ENCODE measurements around the gene TULP4. TPM values are rescaled to one million over a fixed set of nuclear protein-coding genes. Genes with fewer than 3 reads are reported as not detected.
"Not testable (repeated sequence)": the region's sequence is repeated elsewhere in the genome, so short reads cannot be mapped to it uniquely, and the experiment has no call there.

TULP4 gene
- total RNA-seq, 1 experiment from 2014 or later, result 64.6 TPM

DNA sequence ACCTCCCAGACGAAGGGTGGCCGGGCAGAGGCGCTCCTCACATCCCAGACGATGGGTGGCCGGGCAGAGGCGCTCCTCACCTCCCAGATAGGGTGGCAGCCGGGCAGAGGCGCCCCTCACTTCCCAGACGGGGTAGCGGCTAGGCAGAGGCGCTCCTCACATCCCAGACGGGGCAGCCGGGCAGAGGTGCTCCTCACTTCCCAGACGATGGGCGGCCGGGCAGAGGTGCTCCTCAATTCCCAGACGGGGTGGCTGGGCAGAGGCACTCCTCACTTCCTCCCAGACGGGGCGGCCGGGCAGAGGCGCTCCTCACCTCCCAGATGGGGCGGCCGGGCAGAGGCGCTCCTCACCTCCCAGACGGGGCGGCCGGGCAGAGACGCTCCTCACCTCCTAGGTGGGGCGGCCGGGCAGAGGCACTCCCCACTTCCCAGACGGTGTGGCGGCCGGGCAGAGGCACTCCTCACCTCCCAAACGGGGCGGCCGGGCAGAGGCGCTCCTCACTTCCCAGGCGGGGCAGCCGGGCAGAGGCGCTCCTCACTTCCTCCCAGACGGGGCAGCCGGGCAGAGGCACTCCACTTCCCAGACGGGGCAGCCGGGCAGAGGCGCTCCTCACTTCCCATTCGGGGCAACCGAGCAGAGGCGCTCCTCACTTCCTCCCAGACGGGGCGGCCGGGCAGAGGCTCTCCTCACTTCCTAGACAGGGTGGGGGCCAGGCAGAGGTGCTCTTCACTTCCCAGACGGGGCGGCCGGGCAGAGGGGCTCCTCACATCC is 37.4 kb downstream of the TULP4 start:
- not testable (repeated sequence) for H3K27me3 ChIP-seq (ENCODE audit: insufficient read depth, low read length); H4K5ac ChIP-seq (ENCODE audit: insufficient read length, low read depth, low read length); H3K79me1 ChIP-seq (ENCODE audit: insufficient read depth, low read depth, low read length, poor library complexity, severe bottlenecking); H3K9ac ChIP-seq (ENCODE audit: extremely low read depth, insufficient read length, low read length); H3K79me2 ChIP-seq (ENCODE audit: insufficient read depth, low read length); H3K4ac ChIP-seq (ENCODE audit: low read depth, low read length); H3K9me3 ChIP-seq (ENCODE audit: control insufficient read depth, low read depth, low read length); H2BK20ac ChIP-seq (ENCODE audit: low read depth, low read length, poor library complexity, severe bottlenecking); DNase-seq; H3K56ac ChIP-seq (ENCODE audit: insufficient read length, low read depth, low read length); H2AK5ac ChIP-seq (ENCODE audit: insufficient read length, low read length); H2BK12ac ChIP-seq (ENCODE audit: insufficient read length, low read depth, low read length); H4K8ac ChIP-seq (replicated peaks; ENCODE audit: insufficient read length, low read depth, low read length); H3K23ac ChIP-seq (ENCODE audit: insufficient read length, low read depth, low read length); H4K20me1 ChIP-seq (ENCODE audit: control insufficient read depth, insufficient read depth, insufficient read length); H2BK5ac ChIP-seq (ENCODE audit: insufficient read length, low read length); H3T11ph ChIP-seq (ENCODE audit: low read length); H3K4me3 Mint-ChIP-seq; H3K27ac ChIP-seq (ENCODE audit: insufficient read length, low read depth, low read length); H3K14ac ChIP-seq (ENCODE audit: insufficient read depth, low read length); H2BK15ac ChIP-seq (ENCODE audit: low read depth, low read length); H3K27ac Mint-ChIP-seq; H2BK120ac ChIP-seq (ENCODE audit: low read depth, low read length, poor library complexity, severe bottlenecking); H2AFZ ChIP-seq (ENCODE audit: low read length); H3K4me2 ChIP-seq (ENCODE audit: insufficient read depth, insufficient read length, low read length); H3K18ac ChIP-seq (ENCODE audit: insufficient read length, low read depth, low read length); H3K4me1 ChIP-seq (ENCODE audit: insufficient read depth, low read length); H3K23me2 ChIP-seq (ENCODE audit: insufficient read length, low read depth, low read length, poor library complexity, severe bottlenecking); H3K4me1 Mint-ChIP-seq; H4K91ac ChIP-seq (ENCODE audit: insufficient read length, low read depth, low read length); H3K27me3 Mint-ChIP-seq (ENCODE audit: low read depth)
- peaks cover 46 to 53% of the 10 kb centered on the region in 2 experiments for H3K9me3 Mint-ChIP-seq
- WGBS (ENCODE audit: extremely low coverage, insufficient read length, low lambda C conversion rate), result no CpG with 5 or more reads among the region's 54 CpGs
- peaks cover 33 to 48% (median 47%) of the 10 kb centered on the region in 3 experiments for H3K36me3 Mint-ChIP-seq (ENCODE audit: insufficient read depth in 1 of 3, low read depth in 3 of 3)

DNA sequence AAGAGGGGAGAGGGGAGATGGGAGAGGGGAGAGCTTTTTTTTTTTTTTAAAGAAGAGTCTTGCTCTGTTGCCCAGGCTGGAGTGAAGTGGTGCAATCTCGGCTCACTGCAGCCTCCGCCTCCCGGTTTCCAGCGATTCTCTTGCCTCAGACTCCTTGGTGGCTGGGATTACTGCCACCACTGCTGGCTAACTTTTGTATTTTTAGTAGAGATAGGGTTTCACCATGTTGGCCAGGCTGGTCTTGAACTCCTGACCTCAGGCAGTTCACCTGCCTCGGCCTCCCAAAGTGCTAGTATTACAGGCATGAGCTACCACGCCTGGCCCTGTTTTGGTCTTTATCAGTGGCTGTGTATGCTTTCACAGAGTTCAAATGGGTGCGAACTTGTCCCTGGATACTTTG is 38.5 kb downstream of the TULP4 start:
- not testable (repeated sequence) for H3K4me2 ChIP-seq (ENCODE audit: insufficient read depth, insufficient read length, low read length); H3K27ac Mint-ChIP-seq; H2BK20ac ChIP-seq (ENCODE audit: low read depth, low read length, poor library complexity, severe bottlenecking); H2BK5ac ChIP-seq (ENCODE audit: insufficient read length, low read length); H3K23ac ChIP-seq (ENCODE audit: insufficient read length, low read depth, low read length); H3K4me3 Mint-ChIP-seq; H4K91ac ChIP-seq (ENCODE audit: insufficient read length, low read depth, low read length); H2AK5ac ChIP-seq (ENCODE audit: insufficient read length, low read length); H4K8ac ChIP-seq (replicated peaks; ENCODE audit: insufficient read length, low read depth, low read length); H3K27ac ChIP-seq (ENCODE audit: insufficient read length, low read depth, low read length); H2AFZ ChIP-seq (ENCODE audit: low read length); H3K23me2 ChIP-seq (ENCODE audit: insufficient read length, low read depth, low read length, poor library complexity, severe bottlenecking); H3K18ac ChIP-seq (ENCODE audit: insufficient read length, low read depth, low read length); H3K9ac ChIP-seq (ENCODE audit: extremely low read depth, insufficient read length, low read length); H3K56ac ChIP-seq (ENCODE audit: insufficient read length, low read depth, low read length); H2BK12ac ChIP-seq (ENCODE audit: insufficient read length, low read depth, low read length); H3K4me1 ChIP-seq (ENCODE audit: insufficient read depth, low read length); DNase-seq; H3K79me2 ChIP-seq (ENCODE audit: insufficient read depth, low read length); H2BK120ac ChIP-seq (ENCODE audit: low read depth, low read length, poor library complexity, severe bottlenecking); H3K79me1 ChIP-seq (ENCODE audit: insufficient read depth, low read depth, low read length, poor library complexity, severe bottlenecking); H4K5ac ChIP-seq (ENCODE audit: insufficient read length, low read depth, low read length); H3K27me3 ChIP-seq (ENCODE audit: insufficient read depth, low read length); H3K4ac ChIP-seq (ENCODE audit: low read depth, low read length); H4K20me1 ChIP-seq (ENCODE audit: control insufficient read depth, insufficient read depth, insufficient read length); H2BK15ac ChIP-seq (ENCODE audit: low read depth, low read length); H3K27me3 Mint-ChIP-seq (ENCODE audit: low read depth); H3K9me3 ChIP-seq (ENCODE audit: control insufficient read depth, low read depth, low read length); H3T11ph ChIP-seq (ENCODE audit: low read length); H3K14ac ChIP-seq (ENCODE audit: insufficient read depth, low read length); H3K4me1 Mint-ChIP-seq
- Mint-ChIP-seq H3K36me3 (ENCODE audit: insufficient read depth in 1 of 3, low read depth in 3 of 3) (peaks cover 24 to 39% (median 38%) of the 10 kb centered on the region in 3 experiments), H3K9me3 (peaks cover 37 to 47% of the 10 kb centered on the region in 2 experiments)
- no CpG with 5 or more reads among the region's 7 CpGs for WGBS (ENCODE audit: extremely low coverage, insufficient read length, low lambda C conversion rate)

Data from H9 (cell line).